SK-N-SH (cell line): ENCODE measurements around the gene ABCA4. TPM values are rescaled to one million over a fixed set of nuclear protein-coding genes. Genes with fewer than 3 reads are reported as not detected.

Experiments
- CTCF ChIA-PET: fragments of 300-600, 350-600 bp; formaldehyde crosslinking; extraction: SDS; loops from one replicate; lab custom pipeline; 2021; lab: Yijun Ruan, JAX
- POLR2A ChIA-PET: fragments of 350-600 bp; sonication (Branson Sonifier 250); formaldehyde crosslinking; extraction: SDS; loops from one replicate; lab custom pipeline; 2020; ENCODE audit warnings: antibody characterized with exemption, inconsistent platforms; lab: Yijun Ruan, JAX
- DNase-seq: peaks from one replicate; pipeline ENCODE4 v3.0.0; 2012
- H2AFZ ChIP-seq: fragments of 200-600 bp; sonication (generic); 2 replicates; pipeline ENCODE4 v1.8.1; 2016; ENCODE audit warnings: antibody characterized with exemption, mild to moderate bottlenecking, low read depth
- H3F3A ChIP-seq: fragments of 200-600 bp; sonication (generic); replicated peaks from 2 replicates; pipeline ENCODE3; 2016; ENCODE audit warnings: antibody characterized with exemption, mild to moderate bottlenecking; ENCODE audit not compliant: insufficient read depth
- H3K27ac ChIP-seq, 2 experiments: fragments of 200-500 bp in 1 of 2; fragments of 200-600 bp in 1 of 2; sonication (Bioruptor generic) in 1 of 2; sonication (generic), shearing (Covaris generic) in 1 of 2; 2 replicates each; pipeline versions ENCODE4 v1.5.1 to v1.6.1; 2014 to 2016; ENCODE audit warnings: low read depth in 2 of 2, inconsistent platforms in 1 of 2, low read length in 1 of 2, mild to moderate bottlenecking in 1 of 2, mixed read lengths in 1 of 2
- H3K27me3 ChIP-seq: fragments of 200-600 bp; sonication (generic), shearing (Covaris generic); 2 replicates; pipeline ENCODE4 v1.6.1; 2016; ENCODE audit warnings: mixed run types; ENCODE audit not compliant: insufficient read depth
- H3K36me3 ChIP-seq, 2 experiments: fragments of 200-500 bp in 1 of 2; fragments of 200-600 bp in 1 of 2; sonication (Bioruptor generic) in 1 of 2; sonication (generic) in 1 of 2; replicated peaks in 1 of 2; 2 replicates each; pipeline versions ENCODE3 to v1.5.1; 2014 to 2016; ENCODE audit warnings: low read length in 1 of 2, mild to moderate bottlenecking in 1 of 2; ENCODE audit not compliant: insufficient read depth in 2 of 2, control insufficient read depth in 1 of 2
- H3K4me1 ChIP-seq, 2 experiments: fragments of 200-500 bp in 1 of 2; fragments of 200-600 bp in 1 of 2; sonication (Bioruptor generic) in 1 of 2; sonication (generic), shearing (Covaris generic) in 1 of 2; 2 replicates each; pipeline versions ENCODE4 v1.5.1 to v1.6.1; 2014 to 2016; ENCODE audit warnings: low read depth in 1 of 2, low read length in 1 of 2, mixed run types in 1 of 2; ENCODE audit not compliant: insufficient read depth in 2 of 2, control insufficient read depth in 1 of 2
- H3K4me2 ChIP-seq: fragments of 200-600 bp; sonication (generic), shearing (Covaris generic); 2 replicates; pipeline ENCODE4 v1.6.1; 2017; ENCODE audit warnings: mixed run types
- H3K4me3 ChIP-seq, 2 experiments: fragments of 200-500 bp in 1 of 2; fragments of 200-600 bp in 1 of 2; sonication (Bioruptor generic) in 1 of 2; sonication (generic), shearing (Covaris generic) in 1 of 2; 2 replicates each; pipeline versions ENCODE4 v1.5.1 to v1.8.1; 2014 to 2016; ENCODE audit warnings: low read depth in 2 of 2, inconsistent platforms in 1 of 2, low read length in 1 of 2, mild to moderate bottlenecking in 1 of 2, mixed read lengths in 1 of 2, moderate library complexity in 1 of 2
- H3K79me2 ChIP-seq: fragments of 200-600 bp; sonication (generic); 2 replicates; pipeline ENCODE4 v1.8.1; 2017; ENCODE audit warnings: mild to moderate bottlenecking; ENCODE audit not compliant: insufficient read depth
- H3K9ac ChIP-seq: fragments of 200-600 bp; sonication (generic); 2 replicates; pipeline ENCODE4 v1.6.1; 2017; ENCODE audit warnings: mixed run types
- H3K9me2 ChIP-seq: fragments of 200-600 bp; sonication (generic); 2 replicates; pipeline ENCODE4 v1.6.1; 2017; ENCODE audit warnings: mixed run types
- H3K9me3 ChIP-seq: fragments of 200-600 bp; sonication (generic); 2 replicates; pipeline ENCODE4 v1.6.1; 2017; ENCODE audit warnings: mixed run types, mild to moderate bottlenecking, moderate library complexity
- H4K20me1 ChIP-seq: fragments of 200-600 bp; sonication (generic); 2 replicates; pipeline ENCODE4 v1.6.1; 2017; ENCODE audit warnings: mild to moderate bottlenecking, mixed run types; ENCODE audit not compliant: insufficient read depth
- EP300 ChIP-seq, 2 experiments: IDR thresholded peaks; 2 replicates each; pipeline versions ENCODE4 v1.4.0 to v1.6.1; 2012; ENCODE audit warnings: borderline replicate concordance in 1 of 2, low read depth in 1 of 2, low read length in 1 of 2
- EZH2phosphoT487 ChIP-seq: fragments of 200-600 bp; sonication (generic); IDR thresholded peaks from 2 replicates; pipeline ENCODE4 v1.6.1; 2017; ENCODE audit warnings: low read depth, mixed run types, mild to moderate bottlenecking, antibody characterized with exemption, moderate library complexity, borderline replicate concordance
- FOSL2 ChIP-seq: IDR thresholded peaks from 2 replicates; pipeline ENCODE4 v1.4.0; 2012; ENCODE audit warnings: low read depth, mild to moderate bottlenecking, moderate library complexity, borderline replicate concordance
- FOXJ3 ChIP-seq: sonication (generic); formaldehyde crosslinking; IDR thresholded peaks from 2 replicates; pipeline ENCODE4 v1.5.1; 2020; ENCODE audit warnings: mild to moderate bottlenecking, missing genetic modification reagents
- GATA2 ChIP-seq: sonication (generic); formaldehyde crosslinking; IDR thresholded peaks from 2 replicates; pipeline ENCODE4 v1.5.0; 2020; ENCODE audit warnings: mild to moderate bottlenecking, missing genetic modification reagents
- JUND ChIP-seq: IDR thresholded peaks from 2 replicates; pipeline ENCODE4 v1.4.0; 2012
- NFIC ChIP-seq: IDR thresholded peaks from 2 replicates; pipeline ENCODE4 v1.4.0; 2012; ENCODE audit warnings: borderline replicate concordance
- NRF1 ChIP-seq: IDR thresholded peaks from 2 replicates; pipeline ENCODE4 v1.6.1; 2012; ENCODE audit warnings: low read depth, mild to moderate bottlenecking, low read length
- RAD21 ChIP-seq: IDR thresholded peaks from 2 replicates; pipeline ENCODE4 v1.6.1; 2012; ENCODE audit warnings: mild to moderate bottlenecking, low read length
- RCOR1 ChIP-seq: fragments of 150-350 bp; IDR thresholded peaks from 2 replicates; pipeline ENCODE4 v1.6.1; 2017; ENCODE audit warnings: antibody characterized with exemption, low read length
- RFX5 ChIP-seq: IDR thresholded peaks from 2 replicates; pipeline ENCODE4 v1.6.1; 2012; ENCODE audit warnings: mild to moderate bottlenecking, improper control_type of control experiment, low read length
- SIN3A ChIP-seq: IDR thresholded peaks from 2 replicates; pipeline ENCODE4 v1.6.1; 2012; ENCODE audit warnings: low read depth, mild to moderate bottlenecking, low read length, moderate library complexity, borderline replicate concordance
- SMC3 ChIP-seq: IDR thresholded peaks from 2 replicates; pipeline ENCODE4 v1.6.1; 2012; ENCODE audit warnings: low read depth, low read length, improper control_type of control experiment
- WGBS: methylation state at CpG from one replicate; pipeline ENCODE4 v1.1.6; 2017; ENCODE audit warnings: low lambda C conversion rate; 5-methylcytosine and 5-hydroxymethylcytosine counted together
- polyA plus RNA-seq, 3 experiments: library from polyadenylated mRNA; depleted of rRNA; stranded (reverse); fragments of >200 nt; gene quantifications; 2 replicates each; pipeline ENCODE4 v1.2.3, GENCODE V29; 2012
- TF ChIP-seq, protein P1 (sequence below): IDR thresholded peaks from 2 replicates; pipeline ENCODE4 v1.6.1; 2012; ENCODE audit warnings: mild to moderate bottlenecking, low read depth, low read length, moderate library complexity
- TF ChIP-seq, protein P2 (sequence below): IDR thresholded peaks from 2 replicates; pipeline ENCODE4 v1.4.0; 2012; ENCODE audit warnings: low read depth, borderline replicate concordance
- TF ChIP-seq, protein P3 (sequence below): IDR thresholded peaks from 2 replicates; pipeline ENCODE4; 2012
- TF ChIP-seq, protein P4 (sequence below): fragments of 200-600 bp; sonication (generic); IDR thresholded peaks from 2 replicates; pipeline ENCODE4 v1.6.1; 2017; ENCODE audit warnings: antibody characterized with exemption, mild to moderate bottlenecking, moderate library complexity
- TF ChIP-seq, protein P5 (sequence below): fragments of 150-350 bp; IDR thresholded peaks from 2 replicates; pipeline ENCODE4 v1.6.1; 2017; ENCODE audit warnings: antibody characterized with exemption, low read length, low read depth, borderline replicate concordance

The ABCA4 gene
- polyA plus RNA-seq, 1 of the 3 experiments (the other 2 are of a cell fraction), result 0.03 TPM

DNA sequence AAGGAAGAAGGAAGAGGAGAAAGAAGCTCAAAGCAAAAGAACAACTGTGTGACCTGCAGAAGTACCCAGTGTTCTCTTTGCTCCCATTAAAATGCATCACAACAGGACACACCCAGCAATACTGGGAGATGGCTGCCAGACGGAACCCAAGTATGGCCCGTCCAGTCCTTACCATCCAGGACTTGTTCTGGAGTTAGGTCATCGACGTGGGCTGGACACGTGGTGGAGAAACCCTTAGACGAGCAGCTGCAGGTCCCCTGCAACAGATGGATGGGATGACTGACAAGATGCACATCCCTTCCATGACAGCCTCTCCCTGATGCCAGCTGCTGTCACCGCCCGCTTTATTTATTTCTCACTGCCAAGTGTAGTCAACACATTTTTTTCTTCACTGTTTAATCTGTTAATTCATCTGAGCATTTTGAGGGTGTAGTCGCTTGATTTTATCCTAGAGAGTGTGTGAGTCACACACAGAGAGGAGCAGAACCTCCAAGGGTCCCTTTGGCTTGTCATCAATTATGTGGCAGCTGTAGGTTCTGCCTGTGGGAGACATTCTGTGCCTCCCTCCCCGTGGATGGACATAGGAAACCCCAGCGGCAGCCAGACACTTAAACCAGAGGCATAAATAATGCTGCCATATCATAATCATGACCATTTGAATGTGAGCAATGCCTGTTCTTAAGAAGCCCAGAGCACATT is 80.9 kb downstream of the ABCA4 start (continued):
- TF ChIP-seq, protein P1, sequence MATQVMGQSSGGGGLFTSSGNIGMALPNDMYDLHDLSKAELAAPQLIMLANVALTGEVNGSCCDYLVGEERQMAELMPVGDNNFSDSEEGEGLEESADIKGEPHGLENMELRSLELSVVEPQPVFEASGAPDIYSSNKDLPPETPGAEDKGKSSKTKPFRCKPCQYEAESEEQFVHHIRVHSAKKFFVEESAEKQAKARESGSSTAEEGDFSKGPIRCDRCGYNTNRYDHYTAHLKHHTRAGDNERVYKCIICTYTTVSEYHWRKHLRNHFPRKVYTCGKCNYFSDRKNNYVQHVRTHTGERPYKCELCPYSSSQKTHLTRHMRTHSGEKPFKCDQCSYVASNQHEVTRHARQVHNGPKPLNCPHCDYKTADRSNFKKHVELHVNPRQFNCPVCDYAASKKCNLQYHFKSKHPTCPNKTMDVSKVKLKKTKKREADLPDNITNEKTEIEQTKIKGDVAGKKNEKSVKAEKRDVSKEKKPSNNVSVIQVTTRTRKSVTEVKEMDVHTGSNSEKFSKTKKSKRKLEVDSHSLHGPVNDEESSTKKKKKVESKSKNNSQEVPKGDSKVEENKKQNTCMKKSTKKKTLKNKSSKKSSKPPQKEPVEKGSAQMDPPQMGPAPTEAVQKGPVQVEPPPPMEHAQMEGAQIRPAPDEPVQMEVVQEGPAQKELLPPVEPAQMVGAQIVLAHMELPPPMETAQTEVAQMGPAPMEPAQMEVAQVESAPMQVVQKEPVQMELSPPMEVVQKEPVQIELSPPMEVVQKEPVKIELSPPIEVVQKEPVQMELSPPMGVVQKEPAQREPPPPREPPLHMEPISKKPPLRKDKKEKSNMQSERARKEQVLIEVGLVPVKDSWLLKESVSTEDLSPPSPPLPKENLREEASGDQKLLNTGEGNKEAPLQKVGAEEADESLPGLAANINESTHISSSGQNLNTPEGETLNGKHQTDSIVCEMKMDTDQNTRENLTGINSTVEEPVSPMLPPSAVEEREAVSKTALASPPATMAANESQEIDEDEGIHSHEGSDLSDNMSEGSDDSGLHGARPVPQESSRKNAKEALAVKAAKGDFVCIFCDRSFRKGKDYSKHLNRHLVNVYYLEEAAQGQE, result no peak
- TF ChIP-seq, protein P2, sequence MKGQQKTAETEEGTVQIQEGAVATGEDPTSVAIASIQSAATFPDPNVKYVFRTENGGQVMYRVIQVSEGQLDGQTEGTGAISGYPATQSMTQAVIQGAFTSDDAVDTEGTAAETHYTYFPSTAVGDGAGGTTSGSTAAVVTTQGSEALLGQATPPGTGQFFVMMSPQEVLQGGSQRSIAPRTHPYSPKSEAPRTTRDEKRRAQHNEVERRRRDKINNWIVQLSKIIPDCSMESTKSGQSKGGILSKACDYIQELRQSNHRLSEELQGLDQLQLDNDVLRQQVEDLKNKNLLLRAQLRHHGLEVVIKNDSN, result 0 out of 2 replicates have a peak, but pooled peaks have one; percentile 35
- TF ChIP-seq, protein P3, sequence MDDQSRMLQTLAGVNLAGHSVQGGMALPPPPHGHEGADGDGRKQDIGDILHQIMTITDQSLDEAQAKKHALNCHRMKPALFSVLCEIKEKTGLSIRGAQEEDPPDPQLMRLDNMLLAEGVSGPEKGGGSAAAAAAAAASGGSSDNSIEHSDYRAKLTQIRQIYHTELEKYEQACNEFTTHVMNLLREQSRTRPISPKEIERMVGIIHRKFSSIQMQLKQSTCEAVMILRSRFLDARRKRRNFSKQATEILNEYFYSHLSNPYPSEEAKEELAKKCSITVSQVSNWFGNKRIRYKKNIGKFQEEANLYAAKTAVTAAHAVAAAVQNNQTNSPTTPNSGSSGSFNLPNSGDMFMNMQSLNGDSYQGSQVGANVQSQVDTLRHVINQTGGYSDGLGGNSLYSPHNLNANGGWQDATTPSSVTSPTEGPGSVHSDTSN, result peak; percentile 95
- TF ChIP-seq FOXJ3 (peak; percentile 22; the same call in 1 of the 2 replicates), NFIC (peak; percentile 95), FOSL2 (peak; percentile 71; the same call in 1 of the 2 replicates), RFX5 (no peak), RCOR1 (peak; percentile 61), EZH2phosphoT487 (no peak), GATA2 (CRISPR knock-in tag) (peak; percentile 71), EP300 (IDR thresholded peaks at IDR 0.05; ENCODE audit: borderline replicate concordance in 1 of 2, low read depth in 1 of 2, low read length in 1 of 2) (peak; percentile 81 to 83), JUND (peak; percentile 92), SIN3A (peak; percentile 88)

DNA sequence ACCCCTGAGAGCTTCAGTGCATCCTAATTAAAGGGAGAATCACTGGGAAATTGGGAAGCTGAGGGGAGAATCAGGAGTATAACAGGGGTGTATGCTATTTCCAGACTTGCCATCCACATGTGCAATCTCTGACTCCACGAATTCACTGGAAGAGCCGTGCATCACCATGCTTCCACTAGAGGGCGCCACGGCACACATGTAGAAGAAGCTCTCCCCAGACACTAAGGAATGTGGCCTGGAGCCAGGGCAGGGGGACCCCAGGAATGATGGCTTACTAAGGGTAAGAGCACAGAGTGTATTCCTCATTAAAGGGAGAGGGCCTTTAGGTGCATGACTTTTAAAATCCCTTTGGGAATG is 81.5 kb downstream of the ABCA4 start:
- no peaks in the 10 kb centered on the region for H3K9me3 ChIP-seq
- peak; percentile 61; the same call in 1 of the 2 replicates for TF ChIP-seq SMC3
- TF ChIP-seq EP300 (IDR thresholded peaks at IDR 0.05; ENCODE audit: borderline replicate concordance in 1 of 2, low read depth in 1 of 2, low read length in 1 of 2), result no peak
- TF ChIP-seq FOXJ3, result 0 out of 2 replicates have a peak, but pooled peaks have one; percentile 22
- TF ChIP-seq RAD21, result peak; percentile 66
- TF ChIP-seq, protein P4, sequence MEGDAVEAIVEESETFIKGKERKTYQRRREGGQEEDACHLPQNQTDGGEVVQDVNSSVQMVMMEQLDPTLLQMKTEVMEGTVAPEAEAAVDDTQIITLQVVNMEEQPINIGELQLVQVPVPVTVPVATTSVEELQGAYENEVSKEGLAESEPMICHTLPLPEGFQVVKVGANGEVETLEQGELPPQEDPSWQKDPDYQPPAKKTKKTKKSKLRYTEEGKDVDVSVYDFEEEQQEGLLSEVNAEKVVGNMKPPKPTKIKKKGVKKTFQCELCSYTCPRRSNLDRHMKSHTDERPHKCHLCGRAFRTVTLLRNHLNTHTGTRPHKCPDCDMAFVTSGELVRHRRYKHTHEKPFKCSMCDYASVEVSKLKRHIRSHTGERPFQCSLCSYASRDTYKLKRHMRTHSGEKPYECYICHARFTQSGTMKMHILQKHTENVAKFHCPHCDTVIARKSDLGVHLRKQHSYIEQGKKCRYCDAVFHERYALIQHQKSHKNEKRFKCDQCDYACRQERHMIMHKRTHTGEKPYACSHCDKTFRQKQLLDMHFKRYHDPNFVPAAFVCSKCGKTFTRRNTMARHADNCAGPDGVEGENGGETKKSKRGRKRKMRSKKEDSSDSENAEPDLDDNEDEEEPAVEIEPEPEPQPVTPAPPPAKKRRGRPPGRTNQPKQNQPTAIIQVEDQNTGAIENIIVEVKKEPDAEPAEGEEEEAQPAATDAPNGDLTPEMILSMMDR, result peak; percentile 97
- no peak for TF ChIP-seq NRF1
- TF ChIP-seq, protein P5, sequence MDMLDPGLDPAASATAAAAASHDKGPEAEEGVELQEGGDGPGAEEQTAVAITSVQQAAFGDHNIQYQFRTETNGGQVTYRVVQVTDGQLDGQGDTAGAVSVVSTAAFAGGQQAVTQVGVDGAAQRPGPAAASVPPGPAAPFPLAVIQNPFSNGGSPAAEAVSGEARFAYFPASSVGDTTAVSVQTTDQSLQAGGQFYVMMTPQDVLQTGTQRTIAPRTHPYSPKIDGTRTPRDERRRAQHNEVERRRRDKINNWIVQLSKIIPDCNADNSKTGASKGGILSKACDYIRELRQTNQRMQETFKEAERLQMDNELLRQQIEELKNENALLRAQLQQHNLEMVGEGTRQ, result no peak
- H3K27me3 ChIP-seq, result no peaks in the 10 kb centered on the region
- no peak overlapping the region for H3K9ac ChIP-seq
- H4K20me1 ChIP-seq, result no peaks in the 10 kb centered on the region
- no peak overlapping the region for H2AFZ ChIP-seq
- POLR2A ChIA-PET, result interaction anchor here (0.7 to 1.4 kb wide), 3 partner anchors 14 to 32 kb away, joined by 3 to 4 read pairs (median 3); no protein-coding TSS in a partner anchor
- peaks cover 17 to 23% of the 10 kb centered on the region in 2 experiments; a peak in 3 of 4 replicates for H3K4me1 ChIP-seq
- H3K79me2 ChIP-seq, result no peaks in the 10 kb centered on the region
- peak; percentile 74 for DNase-seq
- no peak overlapping the region; a peak in 1 of 4 replicates for H3K4me3 ChIP-seq
- peak overlapping the region; percentile 14; the same call in 1 of the 2 replicates for H3K4me2 ChIP-seq
- WGBS, result 3% methylated on average over 4 of the region's 4 CpGs
- CTCF ChIA-PET, result interaction anchor here (0.6 to 35.1 kb wide), 51 partner anchors 8 to 768 kb away, joined by 3 to 889 read pairs (median 5); partner anchors contain the start of gene ARHGAP29
- peaks cover 8% of the 10 kb centered on the region for H3F3A ChIP-seq
- H3K36me3 ChIP-seq, result no peaks in the 10 kb centered on the region
- no peaks in the 10 kb centered on the region for H3K9me2 ChIP-seq
- H3K27ac ChIP-seq, result peak overlapping the region; percentile 55 to 72; a peak in 3 of 4 replicates
